Measurements from ENCODE around the gene TOR1AIP1. TPM values are rescaled to one million over a fixed set of nuclear protein-coding genes. Genes with fewer than 3 reads are reported as not detected.

Gene TOR1AIP1
- 43.4 and 44.2 TPM in 2 replicates for total RNA-seq

GRCh38 chr1:179882253-179883039 lies at the start of gene TOR1AIP1:
Gene TOR1AIP1 (plus strand): TSS chr1:179882285. CDS start chr1:179882503, 218 bp downstream.

GRCh38 chr1:179877586-179878265 lies 4.4 kb upstream of the TOR1AIP1 start, which contains the start of gene TOR1AIP2:
Gene TOR1AIP2 (minus strand): TSS chr1:179877803. CDS start chr1:179852665, 25,138 bp downstream.

GRCh38 chr1:179954493-179955286 lies 72.6 kb downstream of the TOR1AIP1 start, which contains the start of gene CEP350:
Gene CEP350 (plus strand): TSS chr1:179954810. CDS start chr1:179986182, 31,372 bp downstream.

Other genes with a start within 250 kb of the TOR1AIP1 start
- 0.10 TPM in 1 of 2 replicates, not detected in the other for gene FAM163A, start 139.0 kb upstream of the TOR1AIP1 start, total RNA-seq
- gene TOR1AIP2, start 4.5 kb upstream of the TOR1AIP1 start, total RNA-seq = 145 and 156 TPM in 2 replicates
- gene CEP350, start 72.5 kb downstream of the TOR1AIP1 start, total RNA-seq = 42.5 and 54.8 TPM in 2 replicates

All from vein endothelial cell (primary cell).